GM12878 (cell line): ENCODE measurements around the gene EEPD1.

Experiments
- ATF7 ChIP-seq: fragments of 450-650 bp; IDR thresholded peaks from 2 replicates; pipeline ENCODE4 v1.6.1; 2016; ENCODE audit warnings: low read depth, mild to moderate bottlenecking
- CTCF ChIP-seq, 3 experiments: IDR thresholded peaks in 2 of 3; conservative IDR thresholded peaks in 1 of 3; 2 replicates each; pipeline ENCODE4 v1.5.1; 2011; ENCODE audit warnings: low read depth in 3 of 3, low read length in 3 of 3, mild to moderate bottlenecking in 3 of 3, control low read depth in 2 of 3, moderate library complexity in 2 of 3, inconsistent platforms in 1 of 3, mixed read lengths in 1 of 3; ENCODE audit not compliant: control insufficient read depth in 2 of 3, insufficient read depth in 1 of 3; ENCODE audit errors: extremely low read depth in 1 of 3
- MXI1 ChIP-seq: fragments of 150-350 bp; IDR thresholded peaks from 2 replicates; pipeline ENCODE4 v1.6.1; 2011; ENCODE audit warnings: low read depth, mild to moderate bottlenecking, inconsistent platforms, low read length, improper control_type of control experiment
- NFXL1 ChIP-seq: fragments of 450-650 bp; IDR thresholded peaks from 2 replicates; pipeline ENCODE4 v1.6.1; 2017; ENCODE audit warnings: antibody characterized with exemption, mild to moderate bottlenecking, borderline replicate concordance
- TF ChIP-seq, protein P1 (sequence below): IDR thresholded peaks from 2 replicates; pipeline ENCODE4 v1.6.1; 2012; ENCODE audit warnings: low read depth, low read length, improper control_type of control experiment

DNA sequence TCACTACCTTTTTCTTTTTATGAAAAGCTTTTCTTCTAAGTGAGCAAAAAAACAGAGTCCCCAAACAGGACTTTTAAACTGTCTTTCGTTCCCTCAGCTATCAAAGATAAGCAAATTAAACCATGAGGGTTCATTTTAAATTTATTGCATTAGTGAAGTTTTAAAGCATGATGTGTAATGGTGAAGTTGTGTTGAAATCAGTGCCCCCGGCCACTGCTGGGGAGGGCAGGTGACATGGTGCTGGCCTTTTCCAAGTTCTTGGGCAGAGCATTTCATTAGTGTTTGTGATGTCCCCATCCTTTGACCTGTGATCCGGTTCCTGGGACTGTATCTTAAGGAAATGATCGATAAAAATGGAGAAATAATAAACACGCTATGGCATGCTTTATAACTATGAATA lies 96.0 kb downstream of the EEPD1 start:
- no peak for TF ChIP-seq NFXL1
- TF ChIP-seq, protein P1, sequence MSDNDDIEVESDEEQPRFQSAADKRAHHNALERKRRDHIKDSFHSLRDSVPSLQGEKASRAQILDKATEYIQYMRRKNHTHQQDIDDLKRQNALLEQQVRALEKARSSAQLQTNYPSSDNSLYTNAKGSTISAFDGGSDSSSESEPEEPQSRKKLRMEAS, result no peak
- TF ChIP-seq CTCF (IDR thresholded peaks at IDR 0.05 in 2 of 3, conservative IDR thresholded peaks at IDR 0.05 in 1 of 3; ENCODE audit: control insufficient read depth in 2 of 3, extremely low read depth in 1 of 3, insufficient read depth in 1 of 3, low read depth in 3 of 3, low read length in 3 of 3), result no peak
- no peak for TF ChIP-seq MXI1
- no peak for TF ChIP-seq ATF7
